Smooth muscle cell of the brain vasculature (primary cell): ENCODE results near the gene TIMM44.
"Not testable (repeated sequence)": the region's sequence is repeated elsewhere in the genome, so short reads cannot be mapped to it uniquely, and the experiment has no call there.

ENCODE experiments used
- DNase-seq: peaks from one replicate; pipeline ENCODE4 v3.0.0-alpha.2; 2012; ENCODE audit warnings: low read depth, low spot score

The TIMM44 gene

GRCh38 chr19:7925171-7925851 lies 18.2 kb downstream of the TIMM44 start:
- no peak for DNase-seq

- DNase-seq: no peak
These were observed 18.8 kb downstream of the TIMM44 start for GRCh38 chr19:7924651-7925170.

- no peak for DNase-seq
These were observed 19.2 kb downstream of the TIMM44 start for GRCh38 chr19:7924241-7924640.

GRCh38 chr19:7923295-7924191 lies 19.9 kb downstream of the TIMM44 start:
- DNase-seq: no peak

GRCh38 chr19:7922836-7923195 lies 20.6 kb downstream of the TIMM44 start:
- no peak for DNase-seq

GRCh38 chr19:7921967-7922835 lies 21.3 kb downstream of the TIMM44 start:
- DNase-seq: no peak

- DNase-seq: no peak
These were observed 22.0 kb downstream of the TIMM44 start for GRCh38 chr19:7921302-7921966.

GRCh38 chr19:7920519-7921301 lies 22.8 kb downstream of the TIMM44 start:
- peak; percentile 94 for DNase-seq

GRCh38 chr19:7919610-7920518 lies 23.6 kb downstream of the TIMM44 start, which contains the start of gene SNAPC2:
Gene SNAPC2, plus strand, starts transcription at chr19:7920338. Its CDS starts 29 bp downstream, at chr19:7920367.
- DNase-seq: peak; percentile 85

GRCh38 chr19:7918615-7919421 lies 24.6 kb downstream of the TIMM44 start:
- DNase-seq: no peak

- not testable (repeated sequence) for DNase-seq
These were observed 25.3 kb downstream of the TIMM44 start for GRCh38 chr19:7918062-7918614.

- DNase-seq: no peak
These were observed 26.0 kb downstream of the TIMM44 start for GRCh38 chr19:7917267-7918061.

- DNase-seq: no peak
These were observed 26.6 kb downstream of the TIMM44 start for GRCh38 chr19:7916955-7917266.

- no peak for DNase-seq
These were observed 27.1 kb downstream of the TIMM44 start for GRCh38 chr19:7916103-7916954.

GRCh38 chr19:7915250-7916102 lies 28.0 kb downstream of the TIMM44 start:
- DNase-seq: no peak
